C4-2B (cell line): ENCODE measurements around the gene STEAP1.

Experiments
- CTCF ChIP-seq: fragments of 450-650 bp; conservative IDR thresholded peaks from 2 replicates; pipeline ENCODE4 v1.5.1; 2017; ENCODE audit warnings: mild to moderate bottlenecking
- ZFX ChIP-seq: fragments of 450-650 bp; IDR thresholded peaks from 2 replicates; pipeline ENCODE4 v1.6.1; 2017

GRCh38 chr7:90192876-90193750 lies 38.8 kb downstream of the STEAP1 start:
- TF ChIP-seq CTCF (no peak), ZFX (no peak)
